Measurements from ENCODE around the gene TEX14. TPM values are rescaled to one million over a fixed set of nuclear protein-coding genes. Genes with fewer than 3 reads are reported as not detected.
A peak's percentile ranks its signal among the peaks of the same experiment; 100 is the strongest.

TEX14 gene
- total RNA-seq, 1 donor from 2014 or later, result 0.20 TPM

GRCh38 chr17:58637011-58637570 lies 54.8 kb downstream of the TEX14 start:
- H3K36me3 Mint-ChIP-seq (ENCODE audit: unreplicated experiment), result no peaks in the 10 kb centered on the region
- no peak overlapping the region for H3K27ac Mint-ChIP-seq (ENCODE audit: unreplicated experiment)
- H3K9me3 Mint-ChIP-seq (ENCODE audit: unreplicated experiment), result no peaks in the 10 kb centered on the region
- DNase-seq, result no peak
- no peak overlapping the region for H3K4me3 Mint-ChIP-seq (ENCODE audit: unreplicated experiment)
- no peaks in the 10 kb centered on the region for H3K27me3 Mint-ChIP-seq (ENCODE audit: unreplicated experiment)
- H3K4me1 Mint-ChIP-seq (ENCODE audit: low read depth, unreplicated experiment), result no peaks in the 10 kb centered on the region
- no peak for TF ChIP-seq CTCF (IDR thresholded peaks at IDR 0.05; ENCODE audit: partially characterized antibody, unreplicated experiment)

- Mint-ChIP-seq H3K9me3 (ENCODE audit: unreplicated experiment) (peaks cover 4% of the 10 kb centered on the region), H3K4me3 (ENCODE audit: unreplicated experiment) (no peak overlapping the region), H3K36me3 (ENCODE audit: unreplicated experiment) (no peaks in the 10 kb centered on the region), H3K27ac (ENCODE audit: unreplicated experiment) (peak overlapping the region; percentile 57), H3K27me3 (ENCODE audit: unreplicated experiment) (no peaks in the 10 kb centered on the region), H3K4me1 (ENCODE audit: low read depth, unreplicated experiment) (no peaks in the 10 kb centered on the region)
- TF ChIP-seq CTCF (IDR thresholded peaks at IDR 0.05; ENCODE audit: partially characterized antibody, unreplicated experiment), result no peak
- no peak for DNase-seq
These were observed 59.2 kb downstream of the TEX14 start for GRCh38 chr17:58632324-58633314.

DNA sequence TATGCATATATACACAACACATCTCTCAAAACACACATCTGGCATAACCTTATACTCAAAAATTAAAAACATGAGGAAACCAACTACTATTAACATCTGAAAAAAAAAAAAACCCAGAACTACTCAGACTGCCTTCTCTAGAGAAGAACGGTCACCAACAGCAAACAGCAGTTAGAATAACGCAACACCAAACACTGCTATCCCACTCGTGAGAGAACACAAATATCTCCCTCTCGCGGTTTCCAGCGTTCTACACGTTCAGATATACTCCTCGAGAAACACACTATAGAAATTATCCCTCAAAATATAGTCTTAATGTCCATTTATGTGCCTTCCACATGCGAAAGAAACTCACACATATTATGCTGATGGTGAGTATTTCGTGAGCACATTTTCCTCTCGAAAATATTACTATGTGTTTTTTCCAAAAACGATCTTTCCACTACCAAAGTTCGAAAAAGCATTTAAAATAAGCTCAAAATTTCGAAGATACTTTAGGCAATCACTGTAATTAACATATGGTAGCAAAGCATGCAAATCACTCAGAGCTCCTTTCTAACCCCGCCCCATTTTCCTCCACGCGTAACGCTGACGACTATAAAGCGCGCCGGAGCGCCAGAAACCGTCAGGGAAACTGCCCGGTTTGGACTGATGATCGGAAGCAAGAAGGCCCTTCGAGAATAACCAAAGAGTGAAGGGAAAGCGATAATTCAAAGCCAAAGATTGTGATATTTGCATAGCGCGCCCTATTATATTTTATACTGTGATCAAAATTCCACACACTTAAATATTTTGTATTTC lies 60.1 kb downstream of the TEX14 start:
- no peaks in the 10 kb centered on the region for H3K4me1 Mint-ChIP-seq (ENCODE audit: low read depth, unreplicated experiment)
- TF ChIP-seq CTCF (IDR thresholded peaks at IDR 0.05; ENCODE audit: partially characterized antibody, unreplicated experiment), result peak; percentile 18
- no peaks in the 10 kb centered on the region for H3K36me3 Mint-ChIP-seq (ENCODE audit: unreplicated experiment)
- peaks cover 4% of the 10 kb centered on the region for H3K9me3 Mint-ChIP-seq (ENCODE audit: unreplicated experiment)
- no peaks in the 10 kb centered on the region for H3K27me3 Mint-ChIP-seq (ENCODE audit: unreplicated experiment)
- H3K4me3 Mint-ChIP-seq (ENCODE audit: unreplicated experiment), result no peak overlapping the region
- DNase-seq, result peak; percentile 94
- no peak overlapping the region for H3K27ac Mint-ChIP-seq (ENCODE audit: unreplicated experiment)

DNA sequence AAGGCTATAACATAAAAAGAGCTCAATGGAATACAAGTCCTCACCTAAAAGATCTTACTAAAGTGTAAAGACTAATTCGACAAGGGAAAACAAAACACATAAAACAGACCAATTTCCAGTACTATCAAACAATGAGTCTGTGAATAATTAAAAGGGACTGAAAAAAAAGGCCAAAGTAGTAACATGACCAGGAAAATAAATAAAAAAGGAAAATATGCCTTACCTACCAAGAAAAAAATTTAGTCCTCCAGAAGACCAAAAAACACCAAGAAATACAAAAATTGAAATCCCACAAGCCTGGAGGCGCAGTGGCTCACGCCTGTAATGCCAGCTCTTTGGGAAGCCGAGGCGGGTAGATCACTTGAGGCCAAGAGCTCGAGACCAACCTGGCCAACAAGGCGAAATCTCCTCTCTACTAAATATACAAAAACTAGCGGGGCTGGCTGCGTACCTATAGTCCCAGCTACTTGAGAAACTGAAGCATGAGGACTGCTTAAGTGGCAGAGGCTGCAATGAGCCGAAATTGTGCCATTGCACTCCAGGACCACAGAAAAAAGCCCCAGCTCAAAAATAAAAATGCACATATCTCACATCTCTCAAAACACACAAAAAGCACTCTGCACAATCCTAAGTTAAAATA lies 60.8 kb downstream of the TEX14 start:
- peak; percentile 25 for DNase-seq
- H3K4me3 Mint-ChIP-seq (ENCODE audit: unreplicated experiment), result no peak overlapping the region
- no peaks in the 10 kb centered on the region for H3K4me1 Mint-ChIP-seq (ENCODE audit: low read depth, unreplicated experiment)
- H3K27me3 Mint-ChIP-seq (ENCODE audit: unreplicated experiment), result no peaks in the 10 kb centered on the region
- TF ChIP-seq CTCF (IDR thresholded peaks at IDR 0.05; ENCODE audit: partially characterized antibody, unreplicated experiment), result peak; percentile 22
- H3K36me3 Mint-ChIP-seq (ENCODE audit: unreplicated experiment), result no peaks in the 10 kb centered on the region
- H3K27ac Mint-ChIP-seq (ENCODE audit: unreplicated experiment), result no peak overlapping the region
- peaks cover 4% of the 10 kb centered on the region for H3K9me3 Mint-ChIP-seq (ENCODE audit: unreplicated experiment)

Data from glutamatergic neuron (in vitro differentiated cells).